NT2/D1 (cell line): ENCODE measurements around the gene SIK2.

Source experiments
- SUZ12 ChIP-seq: IDR thresholded peaks from 2 replicates; pipeline ENCODE4 v1.6.1; 2011; ENCODE audit not compliant: insufficient read length, insufficient read depth; ENCODE audit errors: extremely low read depth
- YY1 ChIP-seq: IDR thresholded peaks from 2 replicates; pipeline ENCODE4 v1.6.1; 2011; ENCODE audit not compliant: insufficient read length, insufficient read depth

- TF ChIP-seq SUZ12: no peak
- TF ChIP-seq YY1: no peak
Measured at GRCh38 chr11:111604392-111605009, 2.3 kb downstream of the SIK2 start.
